Adrenal gland (tissue), 12 donors: ENCODE data around the gene DAZAP1. TPM values are rescaled to one million over a fixed set of nuclear protein-coding genes. Genes with fewer than 3 reads are reported as not detected.

Experiments
- DNase-seq, 7 donors: peaks; one replicate each; pipeline ENCODE4 v3.0.0-alpha.2; 2019 to 2020
- H3K27ac ChIP-seq, 5 donors: fragments of 200-600 bp; sonication (generic) in 4 of 5; 1 replicate in 3 of 5; 2 replicates in 2 of 5; pipeline versions ENCODE4 v1.5.1 to v1.8.0; 2016 to 2020; ENCODE audit warnings: mild to moderate bottlenecking in 1 of 5
- H3K27me3 ChIP-seq: fragments of 200-600 bp; 2 replicates; pipeline ENCODE4 v1.8.0; 2021
- H3K36me3 ChIP-seq, 2 donors: fragments of 200-600 bp; replicated peaks in 1 of 2; 1 replicate in 1 of 2; 2 replicates in 1 of 2; pipeline versions ENCODE4 v1.5.1 to v1.8.0; 2018 to 2022
- H3K4me1 ChIP-seq, 2 donors: fragments of 200-600 bp; replicated peaks in 1 of 2; 1 replicate in 1 of 2; 2 replicates in 1 of 2; pipeline versions ENCODE4 v1.5.1 to v1.8.0; 2018 to 2021
- H3K4me3 ChIP-seq, 4 donors: fragments of 200-600 bp; sonication (generic) in 3 of 4; one replicate each; pipeline ENCODE4 v1.5.1; 2016 to 2018
- H3K9me3 ChIP-seq, 3 donors: fragments of 200-600 bp; sonication (generic) in 1 of 3; replicated peaks in 1 of 3; 1 replicate in 2 of 3; 2 replicates in 1 of 3; pipeline versions ENCODE4 v1.5.1 to v1.8.0; 2016 to 2021
- POLR2A ChIP-seq, 2 donors: fragments of 450-650 bp; IDR thresholded peaks; one replicate each; pipeline ENCODE4 v1.6.1; 2017; ENCODE audit warnings: antibody characterized with exemption in 2 of 2, mild to moderate bottlenecking in 2 of 2, moderate library complexity in 1 of 2
- WGBS, 4 donors: extraction: QIAGEN DNeasy Blood & Tissue Kit in 2 of 4; methylation state at CpG; one replicate each; pipeline versions ENCODE4 v1.1.5 to v1.1.7; 2013 to 2017; 5-methylcytosine and 5-hydroxymethylcytosine counted together
- intact Hi-C, 2 donors: fragments of 100-400 bp; cut with DNase I; formaldehyde crosslinking; loops; one replicate each; pipeline versions ENCODE4 v1.14.1 to v1.15.0; 2022 to 2023
- polyA plus RNA-seq, 3 donors: library from polyadenylated mRNA; stranded (reverse); fragments of 200-250 nt in 2 of 3; fragments of 350-450 nt in 1 of 3; fragmentation: Illumina TruSeq in 1 of 3; extraction: RNeasy Lipid Tissue Mini Kit (QIAGEN cat#74804) in 1 of 3; gene quantifications; one replicate each; pipeline ENCODE4 v1.2.3, GENCODE V29; 2013 to 2014
- total RNA-seq, 9 donors: library from RNA; depleted of rRNA in 4 of 9; stranded (reverse); fragments of >200 nt in 4 of 9; fragments of 120-200 nt in 1 of 9; fragmentation: NEBNext Ultra II Directional in 1 of 9; extraction: Animal tissue kit (Norgen Biotek cat#: 25700) in 1 of 9; gene quantifications; one replicate each; pipeline versions ENCODE4 v1.1.0 to v1.2.4, GENCODE V29; 2013 to 2023
- TF ChIP-seq, protein P1 (sequence below), 6 experiments: fragments of 450-650 bp in 4 of 6; fragments of 200-600 bp in 2 of 6; sonication (generic) in 1 of 6; IDR thresholded peaks; 1 replicate in 5 of 6; 2 replicates in 1 of 6; pipeline versions ENCODE4 v1.5.1 to v1.8.0; 2016 to 2021; ENCODE audit warnings: antibody characterized with exemption in 6 of 6, mild to moderate bottlenecking in 2 of 6, moderate library complexity in 1 of 6
- donor health status: healthy with polysubstance abuse.
- donor health status: Bipolar disorder and iron deficiency.
- donor health status: DM: yes; HTN: yes; CAD: no.
- donor health status: DM: no; HTN: no; CAD: no.
- donor health status: DM: no; HTN: no; CAD: no.
- donor health status: DM: yes; HTN: yes; CAD: no.

The DAZAP1 gene
- total and polyA plus RNA-seq, 12 donors: 11.5 to 117 (median 53.1) TPM

DNA sequence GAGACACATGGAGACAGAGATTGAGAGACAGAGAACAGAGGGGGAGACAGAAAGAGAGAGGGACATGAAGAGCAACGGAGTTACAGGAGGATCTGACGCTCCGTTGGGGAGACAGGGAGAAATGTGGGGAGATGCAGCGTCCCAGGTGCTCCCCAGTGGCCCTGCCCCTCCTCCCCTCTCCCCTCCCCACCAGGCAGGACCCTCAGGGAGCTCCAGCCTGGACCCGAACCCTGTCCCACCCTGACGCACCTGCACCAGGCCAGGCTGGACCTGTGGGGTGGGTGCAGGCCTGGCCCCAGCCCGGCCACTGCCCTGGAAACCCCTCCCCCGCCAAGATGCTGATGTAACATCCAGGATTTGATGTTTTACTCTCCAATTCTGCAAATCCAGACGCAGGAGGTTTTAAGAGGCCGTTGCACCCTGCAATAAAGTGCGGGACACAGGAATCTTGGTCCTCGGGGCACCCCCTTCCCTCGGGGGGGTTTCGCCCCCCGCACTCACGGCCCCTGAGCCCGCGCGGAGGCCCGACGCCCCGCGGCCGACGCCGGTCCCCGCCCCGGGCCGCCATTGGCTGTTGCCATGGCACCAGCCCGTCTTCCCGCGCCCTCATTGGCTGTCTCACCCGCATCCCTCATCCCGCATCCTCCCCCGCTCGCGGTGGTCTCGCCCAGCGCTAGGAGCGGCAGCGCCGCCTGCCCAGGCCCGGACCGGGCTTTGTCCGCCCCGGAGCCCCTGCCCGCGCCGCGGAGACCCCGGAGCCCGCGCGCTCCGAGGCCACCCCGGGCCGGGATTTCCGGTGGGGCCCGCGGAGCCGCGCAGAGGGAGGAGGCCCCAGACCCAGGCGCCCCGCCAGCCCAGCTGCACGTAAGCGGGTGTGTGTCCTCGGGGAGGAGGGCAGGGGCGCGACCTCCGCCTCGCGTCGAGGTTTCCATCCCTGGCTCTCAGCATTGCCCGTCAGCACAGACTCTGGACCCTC is 42.4 kb downstream of the DAZAP1 start, which contains the start of gene APC2:
TSS of gene APC2 (plus strand) at position 655 of the 976 bp plus-strand sequence. CDS start 2,881 bp downstream, outside the sequence.
- H3K4me1 ChIP-seq: peaks cover 5 to 24% of the 10 kb centered on the region in 2 donors
- no peak within 1 kb of the TSS for H3K4me3 ChIP-seq

DNA sequence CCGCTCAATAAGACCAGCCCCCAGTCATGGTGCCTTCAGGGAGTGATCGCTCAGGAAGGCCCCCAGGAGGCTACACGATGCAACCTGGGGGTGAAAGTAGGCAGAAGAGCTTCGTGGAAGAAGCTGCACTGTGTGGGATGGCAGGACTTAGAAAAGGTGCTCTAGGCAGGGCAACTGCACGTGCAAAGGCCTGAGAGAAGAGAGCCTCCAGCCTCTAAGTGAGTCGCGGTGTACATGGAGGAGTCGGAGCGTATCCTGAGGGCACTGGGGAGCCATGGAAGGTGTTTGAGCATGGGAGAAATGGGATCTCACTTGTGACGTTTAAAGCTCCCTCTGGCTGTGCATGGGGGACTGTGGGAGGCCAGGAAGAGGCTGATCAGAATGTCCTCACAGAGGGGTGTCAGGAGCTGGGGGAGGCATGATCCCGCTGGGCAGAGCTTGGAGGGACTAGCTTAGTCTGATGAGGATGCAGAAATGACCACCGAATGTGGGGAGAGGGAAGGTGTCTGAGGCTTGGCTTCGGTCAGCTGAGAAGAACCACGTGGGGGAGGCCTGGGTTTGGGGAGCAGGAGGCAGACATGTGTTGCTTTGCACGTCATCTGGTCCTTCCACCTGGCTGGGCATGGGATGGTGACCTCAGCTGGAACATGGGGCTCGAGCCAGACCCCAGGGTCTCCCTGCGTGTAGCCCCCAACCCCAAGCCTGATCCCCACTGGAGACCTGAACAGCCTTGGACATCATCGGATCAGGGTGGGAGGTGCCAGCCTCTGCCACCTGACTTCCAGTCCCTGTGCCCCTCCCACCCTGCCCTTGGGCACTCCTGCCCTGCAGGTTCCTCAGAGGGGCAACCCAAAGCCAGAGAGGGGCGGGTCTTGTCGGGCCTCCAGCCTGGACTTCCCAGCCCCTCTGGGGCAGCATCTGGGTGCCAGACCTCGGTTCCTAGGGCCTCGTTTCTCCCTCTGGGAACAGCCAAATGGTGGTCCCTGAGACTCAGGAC is 43.6 kb downstream of the DAZAP1 start:
- H3K27me3 ChIP-seq: peaks cover 63% of the 10 kb centered on the region

More for the DNA sequence above, 42.4 kb downstream of the DAZAP1 start, which contains the start of gene APC2:
- no peak for TF ChIP-seq POLR2A (IDR thresholded peaks at IDR 0.05)
- TF ChIP-seq, protein P1, sequence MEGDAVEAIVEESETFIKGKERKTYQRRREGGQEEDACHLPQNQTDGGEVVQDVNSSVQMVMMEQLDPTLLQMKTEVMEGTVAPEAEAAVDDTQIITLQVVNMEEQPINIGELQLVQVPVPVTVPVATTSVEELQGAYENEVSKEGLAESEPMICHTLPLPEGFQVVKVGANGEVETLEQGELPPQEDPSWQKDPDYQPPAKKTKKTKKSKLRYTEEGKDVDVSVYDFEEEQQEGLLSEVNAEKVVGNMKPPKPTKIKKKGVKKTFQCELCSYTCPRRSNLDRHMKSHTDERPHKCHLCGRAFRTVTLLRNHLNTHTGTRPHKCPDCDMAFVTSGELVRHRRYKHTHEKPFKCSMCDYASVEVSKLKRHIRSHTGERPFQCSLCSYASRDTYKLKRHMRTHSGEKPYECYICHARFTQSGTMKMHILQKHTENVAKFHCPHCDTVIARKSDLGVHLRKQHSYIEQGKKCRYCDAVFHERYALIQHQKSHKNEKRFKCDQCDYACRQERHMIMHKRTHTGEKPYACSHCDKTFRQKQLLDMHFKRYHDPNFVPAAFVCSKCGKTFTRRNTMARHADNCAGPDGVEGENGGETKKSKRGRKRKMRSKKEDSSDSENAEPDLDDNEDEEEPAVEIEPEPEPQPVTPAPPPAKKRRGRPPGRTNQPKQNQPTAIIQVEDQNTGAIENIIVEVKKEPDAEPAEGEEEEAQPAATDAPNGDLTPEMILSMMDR (IDR thresholded peaks at IDR 0.05): no peak
- 4 to 13% (median 5%) methylated on average over 19 to 74 of the region's 74 CpGs for WGBS, 4 donors
- intact Hi-C loops: loop anchor here in 1 of 2 donors (10.0 kb wide), 1 partner anchor 135 kb away; no protein-coding TSS in a partner anchor
- no peaks in the 10 kb centered on the region for H3K9me3 ChIP-seq
- peak in 1 of 7 donors; percentile 77 for DNase-seq
- no peaks in the 10 kb centered on the region for H3K36me3 ChIP-seq
- peak within 1 kb of the TSS in 1 of 5 donors; percentile 49 for H3K27ac ChIP-seq
- peaks cover 69% of the 10 kb centered on the region for H3K27me3 ChIP-seq

DNA sequence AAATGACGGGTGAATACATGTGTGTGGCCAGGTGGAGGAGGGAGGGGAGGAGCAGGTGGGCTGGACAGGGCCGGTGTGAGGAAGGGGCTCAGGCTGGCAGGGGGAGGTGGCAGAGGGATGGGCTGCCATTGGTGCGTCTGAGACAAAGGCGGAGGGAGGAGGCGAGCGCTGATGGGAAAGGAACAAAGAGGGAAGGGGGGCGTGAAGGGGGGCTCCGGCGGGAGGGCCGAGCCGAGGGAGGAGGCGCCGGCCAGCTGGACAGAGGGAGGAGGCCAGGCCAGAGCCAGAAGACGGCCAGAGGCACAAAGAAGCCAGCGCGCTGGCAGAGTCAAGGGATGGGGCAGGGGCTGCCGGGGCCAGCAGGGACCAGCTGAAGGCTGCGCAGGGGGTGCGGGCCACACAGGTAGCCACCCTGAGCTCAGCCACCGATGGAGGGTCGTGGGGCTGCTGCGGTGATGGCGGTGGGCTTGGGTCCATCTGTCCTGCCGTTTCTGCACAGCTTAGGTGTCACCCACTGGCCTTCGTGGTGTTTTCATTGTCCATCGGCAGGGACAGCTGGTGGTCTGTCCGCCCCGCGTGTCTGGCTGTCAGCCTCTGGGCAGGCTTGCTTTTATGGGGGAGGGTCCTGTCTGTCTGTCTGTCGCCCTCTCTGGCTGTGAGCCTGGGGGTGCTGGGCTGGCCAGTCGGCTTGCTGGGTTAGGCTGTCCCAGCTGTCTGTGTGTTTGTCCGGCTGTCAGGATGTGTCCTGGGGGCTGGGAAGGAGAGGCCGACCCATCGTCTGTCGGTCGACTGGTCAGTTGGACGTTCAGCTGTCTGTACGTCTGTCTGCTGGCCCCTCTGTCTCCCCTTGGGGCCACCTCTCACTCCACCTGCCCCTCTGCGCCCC is 44.8 kb downstream of the DAZAP1 start:
- no peaks in the 10 kb centered on the region for H3K4me1 ChIP-seq
- intact Hi-C loops: no loop called here

More for the DNA sequence above, 43.6 kb downstream of the DAZAP1 start:
- DNase-seq: no peak
- WGBS, 4 donors: 49 to 60% (median 54%) methylated on average over 15 to 22 of the region's 22 CpGs
- peaks cover 3 to 11% of the 10 kb centered on the region in 2 donors for H3K4me1 ChIP-seq
- intact Hi-C loops: no loop called here
- no peaks in the 10 kb centered on the region for H3K36me3 ChIP-seq
- no peak for TF ChIP-seq POLR2A (IDR thresholded peaks at IDR 0.05)
- TF ChIP-seq, protein P1 (IDR thresholded peaks at IDR 0.05): no peak
- H3K4me3 ChIP-seq: no peak overlapping the region
- peak overlapping the region in 1 of 5 donors; percentile 49 for H3K27ac ChIP-seq
- no peaks in the 10 kb centered on the region for H3K9me3 ChIP-seq

More for the DNA sequence above, 44.8 kb downstream of the DAZAP1 start:
- no peak for DNase-seq
- WGBS, 4 donors: 20 to 33% (median 25%) methylated on average over 16 to 39 of the region's 39 CpGs
- no peaks in the 10 kb centered on the region for H3K36me3 ChIP-seq
- peaks cover 63% of the 10 kb centered on the region for H3K27me3 ChIP-seq
- peak overlapping the region in 1 of 5 donors; percentile 49 for H3K27ac ChIP-seq
- TF ChIP-seq POLR2A (IDR thresholded peaks at IDR 0.05): no peak
- TF ChIP-seq, protein P1 (IDR thresholded peaks at IDR 0.05): no peak
- no peak overlapping the region for H3K4me3 ChIP-seq
- no peaks in the 10 kb centered on the region for H3K9me3 ChIP-seq
